ENCODE results near the gene HTR4. TPM values are rescaled to one million over a fixed set of nuclear protein-coding genes. Genes with fewer than 3 reads are reported as not detected.

HTR4 gene
- total RNA-seq, 1 donor from 2014 or later, result not detected

- H3K4me1 Mint-ChIP-seq (ENCODE audit: low read depth), result no peaks in the 10 kb centered on the region
- H3K27me3 Mint-ChIP-seq, result no peaks in the 10 kb centered on the region
- H3K27ac Mint-ChIP-seq, result no peak overlapping the region
- no peak overlapping the region for H3K4me3 Mint-ChIP-seq (ENCODE audit: low read depth)
- H3K36me3 Mint-ChIP-seq (ENCODE audit: insufficient read depth), result no peaks in the 10 kb centered on the region
- no peak for DNase-seq (ENCODE audit: low spot score, unreplicated experiment)
- H3K9me3 Mint-ChIP-seq (ENCODE audit: low read depth), result no peaks in the 10 kb centered on the region
- TF ChIP-seq CTCF (IDR thresholded peaks at IDR 0.05; ENCODE audit: unreplicated experiment), result no peak
These were observed 46.9 kb downstream of the HTR4 start for GRCh38 chr5:148607406-148607805.

- H3K9me3 Mint-ChIP-seq (ENCODE audit: low read depth), result no peaks in the 10 kb centered on the region
- H3K27ac Mint-ChIP-seq, result no peak overlapping the region
- no peaks in the 10 kb centered on the region for H3K27me3 Mint-ChIP-seq
- no peak for DNase-seq (ENCODE audit: low spot score, unreplicated experiment)
- TF ChIP-seq CTCF (IDR thresholded peaks at IDR 0.05; ENCODE audit: unreplicated experiment), result no peak
- H3K4me1 Mint-ChIP-seq (ENCODE audit: low read depth), result no peaks in the 10 kb centered on the region
- no peaks in the 10 kb centered on the region for H3K36me3 Mint-ChIP-seq (ENCODE audit: insufficient read depth)
- H3K4me3 Mint-ChIP-seq (ENCODE audit: low read depth), result no peak overlapping the region
These were observed 48.0 kb downstream of the HTR4 start for GRCh38 chr5:148606296-148606695.

GRCh38 chr5:148599187-148599586 lies 55.1 kb downstream of the HTR4 start:
- Mint-ChIP-seq H3K27ac (no peak overlapping the region), H3K4me1 (ENCODE audit: low read depth) (no peaks in the 10 kb centered on the region), H3K4me3 (ENCODE audit: low read depth) (no peak overlapping the region), H3K36me3 (ENCODE audit: insufficient read depth) (no peaks in the 10 kb centered on the region), H3K9me3 (ENCODE audit: low read depth) (peaks cover 13% of the 10 kb centered on the region), H3K27me3 (no peaks in the 10 kb centered on the region)
- TF ChIP-seq CTCF (IDR thresholded peaks at IDR 0.05; ENCODE audit: unreplicated experiment), result no peak
- DNase-seq (ENCODE audit: low spot score, unreplicated experiment), result no peak

- H3K27me3 Mint-ChIP-seq, result no peaks in the 10 kb centered on the region
- H3K27ac Mint-ChIP-seq, result no peak overlapping the region
- H3K4me1 Mint-ChIP-seq (ENCODE audit: low read depth), result no peaks in the 10 kb centered on the region
- no peak overlapping the region for H3K4me3 Mint-ChIP-seq (ENCODE audit: low read depth)
- DNase-seq (ENCODE audit: low spot score, unreplicated experiment), result no peak
- H3K9me3 Mint-ChIP-seq (ENCODE audit: low read depth), result peaks cover 13% of the 10 kb centered on the region
- no peaks in the 10 kb centered on the region for H3K36me3 Mint-ChIP-seq (ENCODE audit: insufficient read depth)
- TF ChIP-seq CTCF (IDR thresholded peaks at IDR 0.05; ENCODE audit: unreplicated experiment), result no peak
These were observed 58.6 kb downstream of the HTR4 start for GRCh38 chr5:148595697-148596096.

GRCh38 chr5:148586796-148587195 lies 67.5 kb downstream of the HTR4 start:
- no peak overlapping the region for H3K27ac Mint-ChIP-seq
- peaks cover 9% of the 10 kb centered on the region for H3K4me1 Mint-ChIP-seq (ENCODE audit: low read depth)
- no peaks in the 10 kb centered on the region for H3K9me3 Mint-ChIP-seq (ENCODE audit: low read depth)
- TF ChIP-seq CTCF (IDR thresholded peaks at IDR 0.05; ENCODE audit: unreplicated experiment), result no peak
- no peaks in the 10 kb centered on the region for H3K27me3 Mint-ChIP-seq
- H3K4me3 Mint-ChIP-seq (ENCODE audit: low read depth), result no peak overlapping the region
- no peaks in the 10 kb centered on the region for H3K36me3 Mint-ChIP-seq (ENCODE audit: insufficient read depth)
- no peak for DNase-seq (ENCODE audit: low spot score, unreplicated experiment)
